Left renal cortex interstitium (tissue), 4 donors: Measurements from ENCODE around the gene S100A12. TPM values are rescaled to one million over a fixed set of nuclear protein-coding genes. Genes with fewer than 3 reads are reported as not detected.
"Not testable (repeated sequence)": the region's sequence is repeated elsewhere in the genome, so short reads cannot be mapped to it uniquely, and the experiment has no call there.

Source experiments
- DNase-seq, 4 donors: peaks; one replicate each; pipeline ENCODE4 v3.0.0-alpha.2; 2013; ENCODE audit warnings: low read depth in 4 of 4, low spot score in 2 of 4, missing footprints in 1 of 4
- polyA plus RNA-seq, 4 donors: library from polyadenylated mRNA; unstranded; fragments of 120-200 nt; gene quantifications; one replicate each; pipeline ENCODE4 v1.2.1, GENCODE V29; 2013; ENCODE audit not compliant: insufficient read length in 4 of 4

S100A12 gene
- 1 to 10 TPM in 3 of 4 donors, under 1 TPM in 1; 0.35 to 3.9 (median 2.1) TPM for polyA plus RNA-seq

DNA sequence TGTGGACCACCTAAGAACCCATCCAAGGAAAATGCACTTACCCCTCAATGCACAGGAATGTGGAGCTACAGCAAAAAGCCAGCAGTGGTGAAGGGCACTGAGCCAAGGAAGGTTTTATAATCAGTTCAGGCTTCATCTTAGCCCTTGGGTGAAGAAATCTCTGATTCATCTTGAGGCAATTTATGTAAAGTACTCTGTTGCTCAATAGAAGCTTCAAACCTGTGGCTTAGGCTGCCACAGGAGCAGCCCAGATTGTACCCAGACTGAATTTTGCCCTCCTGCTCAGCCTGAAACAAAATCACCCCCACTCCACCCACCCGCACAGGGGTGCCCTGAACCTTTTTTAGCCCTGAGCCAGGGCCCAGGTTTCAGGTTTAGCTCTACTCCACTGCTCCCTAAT lies at the start of gene S100A12:
TSS of gene S100A12 (minus strand) at position 111 of the 400 bp plus-strand sequence. CDS start 1,029 bp downstream, outside the sequence.
- DNase-seq = no peak

DNA sequence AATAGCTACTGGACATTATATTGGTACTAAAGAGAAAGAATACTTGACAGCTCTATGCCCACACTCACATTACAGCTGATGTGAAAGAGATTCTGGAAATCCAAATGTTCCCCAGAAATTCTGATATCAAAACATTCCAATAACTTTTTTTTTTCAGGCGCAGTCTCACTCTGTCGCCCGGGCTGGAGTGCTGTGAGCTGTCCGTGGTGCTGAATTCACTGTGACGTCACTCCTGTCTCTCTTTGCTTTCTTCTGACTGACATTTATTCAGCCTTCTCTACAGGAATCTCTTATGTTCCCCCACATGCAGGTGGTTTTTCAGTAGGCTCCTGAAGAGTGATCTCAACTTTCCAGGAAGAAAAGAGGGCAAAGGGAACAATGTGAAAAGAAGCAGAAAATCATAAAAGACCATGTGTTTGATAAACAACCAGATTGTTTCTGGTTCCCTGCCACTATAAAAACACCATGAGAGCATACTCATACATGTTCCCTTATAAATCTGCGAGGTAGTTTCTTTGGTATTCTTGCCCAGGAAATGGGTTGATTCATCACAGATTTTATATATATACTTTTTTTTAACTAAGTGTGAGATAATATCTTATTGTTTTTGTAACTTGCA lies 47.1 kb upstream of the S100A12 start:
- peak; percentile 48 to 80 (median 57) for DNase-seq

- no peak for DNase-seq
Measured at GRCh38 chr1:153420306-153420705, 44.9 kb upstream of the S100A12 start.

- DNase-seq = not testable (repeated sequence)
Measured at GRCh38 chr1:153419436-153419793, 44.0 kb upstream of the S100A12 start.

DNA sequence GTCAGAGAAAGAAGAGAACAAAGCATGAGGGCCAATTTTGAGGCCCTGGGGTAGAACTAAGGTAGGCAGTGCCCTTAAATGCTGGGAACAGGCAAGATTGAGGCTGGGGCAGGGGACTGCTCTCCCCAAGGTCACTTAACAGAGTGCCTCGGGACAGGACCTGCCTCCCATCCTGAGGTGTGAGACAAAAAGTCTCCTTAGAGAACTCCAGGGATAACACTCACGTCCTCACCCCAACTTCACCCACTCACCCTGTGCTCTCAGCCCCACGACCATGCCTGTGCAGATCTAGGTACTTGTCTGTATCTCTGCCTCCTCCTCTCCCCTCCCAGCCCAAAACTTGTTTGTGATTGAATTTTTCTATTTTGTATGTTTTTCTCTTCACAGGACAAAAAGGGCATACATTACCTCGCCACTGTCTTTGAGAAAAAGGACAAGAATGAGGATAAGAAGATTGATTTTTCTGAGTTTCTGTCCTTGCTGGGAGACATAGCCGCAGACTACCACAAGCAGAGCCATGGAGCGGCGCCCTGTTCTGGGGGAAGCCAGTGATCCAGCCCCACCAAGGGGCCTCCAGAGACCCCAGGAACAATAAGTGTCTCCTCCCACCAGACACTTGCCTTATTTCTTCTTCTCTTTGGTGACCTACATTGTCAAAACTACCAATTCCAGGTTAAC lies 43.5 kb upstream of the S100A12 start:
- DNase-seq = not testable (repeated sequence)

DNA sequence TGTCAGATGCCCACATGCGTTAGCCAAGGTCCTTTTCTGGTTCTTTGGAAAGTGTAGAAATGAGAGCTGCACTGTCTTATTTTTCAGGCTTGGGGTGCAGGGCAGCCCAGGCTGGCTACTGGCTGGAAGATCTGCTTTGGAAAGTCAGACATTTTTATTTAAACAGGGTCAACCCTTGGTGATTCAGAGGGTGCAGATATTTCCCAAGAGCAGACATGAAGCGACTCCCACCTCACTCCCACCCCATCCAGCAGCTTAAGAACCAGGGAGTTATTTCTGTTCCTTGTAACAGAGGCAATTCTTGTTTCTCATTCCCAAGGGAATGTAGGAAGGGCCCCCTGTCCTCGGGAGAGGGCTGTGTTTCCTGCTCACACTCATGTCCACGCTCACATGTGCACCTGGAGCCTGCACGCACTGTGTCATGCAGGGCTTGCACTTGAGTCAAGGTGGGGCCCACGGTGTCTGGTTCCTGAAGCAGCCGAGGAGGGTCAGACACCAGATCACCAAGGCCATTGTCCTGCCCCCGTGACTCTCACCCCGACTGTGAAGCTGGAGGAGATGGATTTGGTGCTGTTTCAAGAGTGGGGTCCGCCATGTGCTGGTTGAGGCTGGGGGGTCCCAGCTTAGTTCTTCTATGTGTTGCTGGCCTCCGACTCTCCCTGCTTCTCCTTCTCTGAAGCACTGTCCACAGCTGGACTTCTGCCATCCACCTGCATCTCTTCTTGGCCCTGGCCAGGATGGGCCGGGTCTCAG lies 41.9 kb upstream of the S100A12 start:
- DNase-seq = no peak

DNA sequence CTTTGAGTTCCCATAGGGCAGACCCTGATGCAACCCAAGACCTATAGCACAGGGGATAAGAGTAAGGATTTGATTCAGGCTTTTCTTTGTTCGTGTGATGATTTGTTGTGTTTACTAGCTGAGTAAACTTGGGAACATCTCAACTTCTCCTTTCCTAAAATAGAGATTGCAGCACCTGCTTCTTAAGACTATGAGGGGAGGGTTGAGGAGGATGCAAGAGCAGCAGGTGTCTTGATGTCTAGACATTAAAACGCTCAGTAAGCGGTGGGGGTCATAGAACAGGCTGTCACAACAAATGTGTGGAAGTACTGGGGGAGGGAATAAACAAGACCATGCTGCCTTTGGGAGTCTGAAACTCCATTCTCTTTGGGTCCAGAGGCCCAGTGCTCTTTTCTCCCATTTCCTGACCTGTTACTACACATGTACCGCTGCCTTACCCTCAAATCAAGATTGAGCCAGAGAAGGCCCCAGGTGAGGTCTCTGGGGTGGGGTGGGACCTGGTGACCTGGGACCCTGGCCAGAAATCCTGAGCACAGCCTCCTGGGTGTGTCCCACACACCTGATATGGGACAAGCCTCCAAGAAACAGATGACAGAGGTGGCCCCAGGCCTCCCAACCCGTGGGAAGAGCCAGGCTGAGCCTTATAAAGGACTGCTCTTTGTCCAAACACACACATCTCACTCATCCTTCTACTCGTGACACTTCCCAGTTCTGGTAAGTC lies 40.6 kb upstream of the S100A12 start, which contains the start of gene S100A7A:
TSS of gene S100A7A (plus strand) at position 671 of the 721 bp plus-strand sequence. CDS start 1,563 bp downstream, outside the sequence.
- DNase-seq = no peak

DNA sequence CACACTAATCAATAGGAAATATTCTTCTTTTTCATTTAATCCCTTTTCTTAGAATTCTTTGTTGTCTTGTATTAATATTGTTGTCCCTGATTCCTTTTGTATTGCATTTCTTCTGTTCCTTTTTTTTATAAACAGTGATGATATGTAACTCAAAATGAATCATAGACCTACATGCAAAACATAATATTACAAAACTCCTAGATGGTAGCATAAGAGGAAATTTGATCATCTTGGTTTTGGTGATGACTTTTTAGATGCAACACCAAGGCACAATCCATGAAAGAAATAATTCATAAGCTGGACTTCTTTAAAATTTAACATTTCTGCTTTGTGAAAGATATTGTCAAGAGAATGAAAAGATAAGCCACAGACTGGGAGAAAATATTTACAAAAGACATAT lies 38.5 kb upstream of the S100A12 start:
- not testable (repeated sequence) for DNase-seq

GRCh38 chr1:153407274-153407673 lies 31.9 kb upstream of the S100A12 start:
- DNase-seq = not testable (repeated sequence)

DNA sequence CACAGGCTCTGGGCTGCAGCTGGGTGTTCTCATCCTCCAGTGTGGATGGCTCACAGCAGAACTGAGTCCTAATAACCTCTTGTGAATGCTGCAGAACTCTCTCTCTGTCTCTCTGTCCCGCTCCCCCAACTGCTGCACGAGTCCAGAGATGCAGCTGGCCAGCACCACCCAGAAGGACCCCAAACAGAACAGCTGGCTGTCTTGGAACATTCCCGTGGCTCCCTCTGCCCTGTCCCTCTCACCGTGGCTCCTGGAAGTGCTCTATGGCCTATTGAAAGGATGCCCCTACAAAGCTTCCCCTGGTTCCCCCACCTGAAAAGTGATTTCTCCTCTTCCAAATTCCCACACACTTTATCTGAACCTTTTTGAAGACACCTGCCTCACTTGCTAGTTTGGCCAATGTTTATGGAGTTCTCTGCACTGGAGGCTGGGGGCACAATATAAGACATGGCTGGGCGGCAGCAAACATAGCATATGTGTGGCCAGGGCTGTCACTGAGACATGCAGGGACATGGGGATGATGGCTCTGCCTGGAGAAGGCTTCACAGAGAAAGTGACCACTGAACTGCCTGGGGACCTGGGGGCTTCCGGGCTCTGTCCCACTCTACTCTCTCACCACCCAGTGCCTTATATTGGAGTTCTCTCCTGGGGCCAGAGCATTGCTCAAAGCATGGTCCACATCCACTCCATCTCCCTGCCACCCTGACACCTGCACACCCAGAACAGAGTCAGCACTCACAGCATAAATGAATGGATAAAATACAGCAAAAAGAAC lies 30.6 kb upstream of the S100A12 start:
- not testable (repeated sequence) for DNase-seq

- no peak for DNase-seq
Measured at GRCh38 chr1:153404768-153405167, 29.3 kb upstream of the S100A12 start.

DNA sequence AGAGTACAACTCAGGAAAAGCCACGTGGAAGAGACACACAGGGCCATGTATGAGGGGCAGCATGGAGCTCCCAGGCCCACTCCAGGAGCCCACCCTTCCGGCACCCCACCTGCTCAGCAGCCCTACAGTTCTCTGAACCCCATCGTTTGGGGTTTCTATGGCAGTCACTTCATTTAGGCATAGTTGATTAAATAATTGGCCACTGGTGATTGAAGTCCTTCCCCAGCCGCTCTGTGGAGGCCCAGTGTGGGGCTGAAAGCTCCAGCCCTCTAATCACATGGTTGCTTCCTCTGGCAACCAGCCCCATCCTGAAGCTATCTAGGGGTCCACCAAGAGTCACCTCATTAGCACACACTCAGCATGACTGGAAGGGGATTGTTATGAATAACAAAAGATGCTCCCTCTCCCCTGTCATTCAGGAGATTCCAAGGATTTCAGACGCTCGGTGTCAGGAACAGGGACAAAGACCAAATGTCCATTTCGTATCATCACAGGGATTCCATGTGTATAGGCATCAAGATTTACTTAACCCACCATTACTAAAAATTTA lies 28.7 kb upstream of the S100A12 start:
- DNase-seq = no peak

GRCh38 chr1:153403421-153404085 lies 28.1 kb upstream of the S100A12 start:
- no peak for DNase-seq

- DNase-seq = no peak
Measured at GRCh38 chr1:153402226-153402625, 26.8 kb upstream of the S100A12 start.

- DNase-seq = no peak
Measured at GRCh38 chr1:153401461-153401860, 26.0 kb upstream of the S100A12 start.

DNA sequence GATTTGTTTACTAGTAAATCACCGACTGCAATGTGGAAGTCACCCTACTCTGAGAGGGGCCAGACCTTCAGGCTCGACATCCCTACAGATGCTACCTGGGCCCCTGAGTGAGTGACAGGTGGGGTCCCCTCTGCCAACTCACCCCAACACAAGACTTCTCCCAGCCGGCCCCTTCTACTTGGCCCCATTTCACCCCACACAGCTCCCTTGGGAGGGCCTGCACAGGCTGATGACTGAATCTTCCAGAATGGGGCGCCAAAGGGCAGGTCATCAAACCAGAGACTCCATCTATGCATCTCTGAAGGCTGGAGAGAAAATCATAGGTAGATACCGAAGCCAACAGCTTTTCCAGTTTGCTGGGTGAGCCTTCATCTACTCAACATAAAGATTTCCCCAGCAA lies 24.8 kb upstream of the S100A12 start:
- no peak for DNase-seq

DNA sequence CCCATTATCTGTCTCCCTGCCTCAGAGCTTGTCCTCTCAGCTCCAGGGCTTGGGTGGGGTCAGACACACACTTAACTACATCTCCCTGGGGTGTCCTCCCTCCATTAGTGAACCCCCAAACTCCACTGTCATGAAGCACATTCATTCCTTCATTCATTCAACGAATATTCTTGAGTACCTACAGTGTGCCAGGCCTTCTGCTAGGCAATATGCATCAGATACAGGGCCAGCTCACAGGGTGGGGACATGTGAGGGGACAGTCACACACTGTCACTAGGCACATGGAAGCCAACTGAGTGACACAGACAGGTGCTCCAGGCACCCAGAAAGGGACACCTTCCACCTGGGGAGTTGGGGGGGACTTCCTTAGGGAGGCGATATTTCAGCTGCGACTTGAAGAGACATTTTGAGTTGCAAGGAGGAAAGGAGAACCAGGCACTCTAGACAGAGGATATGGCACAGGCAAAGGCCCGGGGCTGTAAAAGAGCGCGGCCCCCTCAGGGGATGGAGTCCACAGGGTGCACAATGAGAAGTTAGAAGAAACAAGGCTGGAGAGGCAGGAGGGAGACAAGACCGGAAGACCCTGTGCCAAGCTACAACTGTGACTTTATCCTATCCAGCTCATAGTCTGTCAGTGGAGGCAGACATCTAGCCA lies 24.1 kb upstream of the S100A12 start:
- no peak for DNase-seq

GRCh38 chr1:153397924-153398651 lies 22.7 kb upstream of the S100A12 start:
- no peak for DNase-seq
